Activated T-helper 2 cell treated with anti-CD3 and anti-CD28 coated beads, Interferon-gamma antibody, Interleukin-2, Interleukin-4, amounts not matched to agents 10 μg/mL and 5 μg/mL and 100 μg/mL, durations not matched to agents 14 hours and 24 hours and 36 hours (primary cell): ENCODE results near the gene KRTAP2-1. TPM values are rescaled to one million over a fixed set of nuclear protein-coding genes. Genes with fewer than 3 reads are reported as not detected.
"Not testable (repeated sequence)": the region's sequence is repeated elsewhere in the genome, so short reads cannot be mapped to it uniquely, and the experiment has no call there.

Source experiments
- DNase-seq: peaks from one replicate; pipeline ENCODE4 v3.0.0; 2021; ENCODE audit warnings: low spot score
- H3K27ac Mint-ChIP-seq: one replicate; pipeline ENCODE4 v1.8.0; 2021; ENCODE audit warnings: mixed read lengths
- H3K27me3 Mint-ChIP-seq: one replicate; pipeline ENCODE4 v1.8.0; 2021; ENCODE audit warnings: low read depth, mixed read lengths
- H3K36me3 Mint-ChIP-seq: one replicate; pipeline ENCODE4 v1.8.0; 2021; ENCODE audit warnings: low read depth, mixed read lengths
- H3K4me1 Mint-ChIP-seq: one replicate; pipeline ENCODE4 v1.8.0; 2021; ENCODE audit warnings: low read depth, mixed read lengths
- H3K4me3 Mint-ChIP-seq: one replicate; pipeline ENCODE4 v1.8.0; 2021; ENCODE audit warnings: low read depth, mild to moderate bottlenecking, moderate library complexity, mixed read lengths
- H3K9me3 Mint-ChIP-seq: one replicate; pipeline ENCODE4 v1.8.0; 2021; ENCODE audit warnings: mixed read lengths
- intact Hi-C: fragments of 100-400 bp; cut with micrococcal nuclease; formaldehyde crosslinking; loops from one replicate; pipeline ENCODE4 v1.15.1; 2023
- total RNA-seq: library from RNA; stranded (reverse); gene quantifications from 2 replicates; pipeline ENCODE4 v1.2.3, GENCODE V29; 2022

The KRTAP2-1 gene
- total RNA-seq, 1 donor from 2014 or later: not detected

GRCh38 chr17:41015454-41015853 is 31.7 kb downstream of the KRTAP2-1 start:
- H3K4me3 Mint-ChIP-seq: no peak overlapping the region

GRCh38 chr17:41013606-41014005 is 33.5 kb downstream of the KRTAP2-1 start:
- no peak overlapping the region for H3K27ac Mint-ChIP-seq
- no peaks in the 10 kb centered on the region for H3K36me3 Mint-ChIP-seq
- no peak overlapping the region for H3K4me3 Mint-ChIP-seq
- no peaks in the 10 kb centered on the region for H3K4me1 Mint-ChIP-seq
- no peaks in the 10 kb centered on the region for H3K9me3 Mint-ChIP-seq
- peaks cover 18% of the 10 kb centered on the region for H3K27me3 Mint-ChIP-seq
- intact Hi-C loops: no loop called here
- no peak for DNase-seq

More at GRCh38 chr17:41015454-41015853, 31.7 kb downstream of the KRTAP2-1 start:
- no peak for DNase-seq
- peaks cover 16% of the 10 kb centered on the region for H3K27me3 Mint-ChIP-seq
- no peaks in the 10 kb centered on the region for H3K4me1 Mint-ChIP-seq
- H3K9me3 Mint-ChIP-seq: no peaks in the 10 kb centered on the region
- H3K27ac Mint-ChIP-seq: no peak overlapping the region
- intact Hi-C loops: no loop called here
- no peaks in the 10 kb centered on the region for H3K36me3 Mint-ChIP-seq

GRCh38 chr17:41013181-41013580 is 33.9 kb downstream of the KRTAP2-1 start:
- no peaks in the 10 kb centered on the region for H3K9me3 Mint-ChIP-seq
- intact Hi-C loops: no loop called here
- DNase-seq: no peak
- no peaks in the 10 kb centered on the region for H3K4me1 Mint-ChIP-seq
- no peak overlapping the region for H3K27ac Mint-ChIP-seq
- H3K36me3 Mint-ChIP-seq: no peaks in the 10 kb centered on the region
- no peak overlapping the region for H3K4me3 Mint-ChIP-seq
- H3K27me3 Mint-ChIP-seq: peaks cover 18% of the 10 kb centered on the region

GRCh38 chr17:41012326-41013120 is 34.6 kb downstream of the KRTAP2-1 start:
- peaks cover 15% of the 10 kb centered on the region for H3K27me3 Mint-ChIP-seq
- no peaks in the 10 kb centered on the region for H3K4me1 Mint-ChIP-seq
- H3K9me3 Mint-ChIP-seq: no peaks in the 10 kb centered on the region
- intact Hi-C loops: no loop called here
- DNase-seq: no peak
- H3K4me3 Mint-ChIP-seq: no peak overlapping the region
- H3K36me3 Mint-ChIP-seq: no peaks in the 10 kb centered on the region
- no peak overlapping the region for H3K27ac Mint-ChIP-seq

GRCh38 chr17:41010441-41010840 is 36.7 kb downstream of the KRTAP2-1 start:
- H3K27me3 Mint-ChIP-seq: peaks cover 13% of the 10 kb centered on the region
- H3K4me3 Mint-ChIP-seq: no peak overlapping the region
- no peak overlapping the region for H3K27ac Mint-ChIP-seq
- no peaks in the 10 kb centered on the region for H3K4me1 Mint-ChIP-seq
- intact Hi-C loops: no loop called here
- H3K36me3 Mint-ChIP-seq: no peaks in the 10 kb centered on the region
- H3K9me3 Mint-ChIP-seq: no peaks in the 10 kb centered on the region
- no peak for DNase-seq

GRCh38 chr17:41009936-41010335 is 37.2 kb downstream of the KRTAP2-1 start:
- Mint-ChIP-seq H3K27me3 (peaks cover 13% of the 10 kb centered on the region), H3K4me1 (no peaks in the 10 kb centered on the region), H3K27ac (no peak overlapping the region), H3K9me3 (no peaks in the 10 kb centered on the region), H3K4me3 (no peak overlapping the region), H3K36me3 (no peaks in the 10 kb centered on the region)
- no peak for DNase-seq
- intact Hi-C loops: no loop called here

- Mint-ChIP-seq H3K36me3 (no peaks in the 10 kb centered on the region), H3K4me1 (no peaks in the 10 kb centered on the region), H3K9me3 (no peaks in the 10 kb centered on the region), H3K27me3 (peaks cover 13% of the 10 kb centered on the region), H3K4me3 (no peak overlapping the region), H3K27ac (no peak overlapping the region)
- no peak for DNase-seq
- intact Hi-C loops: no loop called here
These were observed 37.8 kb downstream of the KRTAP2-1 start for GRCh38 chr17:41009301-41009760.

- peaks cover 13% of the 10 kb centered on the region for H3K27me3 Mint-ChIP-seq
- DNase-seq: no peak
- H3K9me3 Mint-ChIP-seq: no peaks in the 10 kb centered on the region
- intact Hi-C loops: no loop called here
- no peaks in the 10 kb centered on the region for H3K4me1 Mint-ChIP-seq
- no peak within 1 kb of the TSS for H3K4me3 Mint-ChIP-seq
- no peaks in the 10 kb centered on the region for H3K36me3 Mint-ChIP-seq
- no peak within 1 kb of the TSS for H3K27ac Mint-ChIP-seq
These were observed 38.3 kb downstream of the KRTAP2-1 start, which contains the start of gene KRTAP3-1 for GRCh38 chr17:41008811-41009210. Gene KRTAP3-1, minus strand, starts transcription at chr17:41009128. Its CDS starts 54 bp downstream, at chr17:41009074.

GRCh38 chr17:41004397-41004796 is 42.7 kb downstream of the KRTAP2-1 start:
- Mint-ChIP-seq H3K9me3 (no peaks in the 10 kb centered on the region), H3K27ac (no peak overlapping the region), H3K27me3 (peaks cover 1% of the 10 kb centered on the region), H3K4me3 (no peak overlapping the region), H3K36me3 (no peaks in the 10 kb centered on the region), H3K4me1 (no peaks in the 10 kb centered on the region)
- DNase-seq: no peak
- intact Hi-C loops: no loop called here

- H3K36me3 Mint-ChIP-seq: no peaks in the 10 kb centered on the region
- no peak overlapping the region for H3K27ac Mint-ChIP-seq
- DNase-seq: no peak
- no peaks in the 10 kb centered on the region for H3K9me3 Mint-ChIP-seq
- H3K4me1 Mint-ChIP-seq: no peaks in the 10 kb centered on the region
- H3K4me3 Mint-ChIP-seq: no peak overlapping the region
- intact Hi-C loops: no loop called here
- peaks cover 3% of the 10 kb centered on the region for H3K27me3 Mint-ChIP-seq
These were observed 43.2 kb downstream of the KRTAP2-1 start for GRCh38 chr17:41003926-41004325.

- Mint-ChIP-seq H3K9me3 (no peaks in the 10 kb centered on the region), H3K4me1 (no peaks in the 10 kb centered on the region), H3K27me3 (peaks cover 7% of the 10 kb centered on the region), H3K4me3 (no peak overlapping the region), H3K36me3 (no peaks in the 10 kb centered on the region), H3K27ac (no peak overlapping the region)
- DNase-seq: no peak
- intact Hi-C loops: no loop called here
These were observed 44.3 kb downstream of the KRTAP2-1 start for GRCh38 chr17:41002814-41003213.

- DNase-seq: no peak
- intact Hi-C loops: no loop called here
- H3K4me1 Mint-ChIP-seq: no peaks in the 10 kb centered on the region
- H3K27ac Mint-ChIP-seq: no peak overlapping the region
- no peaks in the 10 kb centered on the region for H3K36me3 Mint-ChIP-seq
- H3K27me3 Mint-ChIP-seq: peaks cover 15% of the 10 kb centered on the region
- H3K9me3 Mint-ChIP-seq: no peaks in the 10 kb centered on the region
- H3K4me3 Mint-ChIP-seq: no peak overlapping the region
These were observed 45.3 kb downstream of the KRTAP2-1 start for GRCh38 chr17:41001795-41002194.

- H3K36me3 Mint-ChIP-seq, H3K4me1 Mint-ChIP-seq, H3K4me3 Mint-ChIP-seq, H3K9me3 Mint-ChIP-seq, intact Hi-C loops, H3K27ac Mint-ChIP-seq, DNase-seq: not testable (repeated sequence)
- peaks cover 22% of the 10 kb centered on the region for H3K27me3 Mint-ChIP-seq
These were observed 47.6 kb downstream of the KRTAP2-1 start, which contains the start of gene KRTAP3-2 for GRCh38 chr17:40999563-40999962. Gene KRTAP3-2, minus strand, starts transcription at chr17:40999906. Its CDS starts 53 bp downstream, at chr17:40999853.
